ENCODE measurements around the gene CHN2.
A peak's percentile ranks its signal among the peaks of the same experiment; 100 is the strongest.

Gene CHN2

DNA sequence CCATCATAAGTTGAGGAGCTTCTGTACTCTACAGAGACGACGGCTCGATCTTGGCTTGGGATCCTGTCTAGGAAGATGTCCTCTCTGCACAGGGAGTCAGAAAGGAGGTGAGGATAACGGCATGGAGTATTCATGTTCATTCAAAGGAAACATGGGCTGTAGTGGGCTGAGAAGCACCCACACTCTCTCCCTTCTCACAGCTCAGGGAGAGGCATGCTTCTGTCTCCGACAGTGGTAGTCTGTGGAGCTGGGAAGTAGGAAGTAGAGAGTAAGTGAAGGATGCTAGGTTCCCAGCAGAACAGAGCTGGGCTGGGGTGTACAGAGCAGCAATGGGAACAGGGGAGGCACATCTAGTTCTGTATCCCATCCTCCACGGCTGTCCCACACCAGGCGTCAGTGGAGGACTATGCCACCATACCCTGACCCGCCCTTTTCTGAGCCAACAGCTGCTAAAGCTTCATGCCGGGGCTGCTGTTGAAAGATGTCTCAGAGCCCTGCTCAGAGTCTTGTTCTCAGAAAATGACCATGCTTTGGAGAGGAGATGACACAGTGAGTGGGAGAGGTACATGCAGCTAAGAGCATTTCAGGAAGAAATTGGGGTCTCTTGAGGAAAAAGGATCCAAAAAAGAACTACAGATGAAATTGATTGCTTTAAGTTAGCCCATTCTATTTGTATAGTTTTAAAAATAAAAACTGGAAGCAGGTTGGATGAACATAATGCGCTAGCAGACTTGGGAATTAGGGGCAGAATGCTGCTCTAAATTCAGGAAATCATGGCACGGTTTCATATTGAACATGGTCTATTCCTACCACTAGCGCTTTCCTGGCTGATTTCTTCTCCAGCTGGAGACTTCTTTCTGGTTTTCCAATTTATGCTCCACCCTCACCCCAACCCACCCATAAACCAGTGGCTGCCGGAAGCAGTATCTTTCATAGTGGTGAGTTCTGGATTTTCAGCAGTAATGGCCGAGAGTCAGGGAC is 138.6 kb downstream of the CHN2 start:
- Histone ChIP-seq H3K27ac (ENCODE audit: insufficient read depth in 1 of 2, low read depth in 1 of 2, low read length in 2 of 2, poor library complexity in 1 of 2, severe bottlenecking in 2 of 2) (no peak overlapping the region), H3K9me3 (ENCODE audit: control extremely low read depth in 1 of 5, control insufficient read depth in 4 of 5, insufficient read depth in 2 of 5, low read depth in 1 of 5, low read length in 4 of 5) (no peaks in the 10 kb centered on the region), H3K4me3 (ENCODE audit: control insufficient read depth in 1 of 7, extremely low read depth in 1 of 7, insufficient read depth in 4 of 7, low read depth in 2 of 7, low read length in 6 of 7) (no peak overlapping the region), H3K36me3 (ENCODE audit: control insufficient read depth in 4 of 4, insufficient read depth in 4 of 4, low read length in 3 of 4) (no peaks in the 10 kb centered on the region), H3K27me3 (replicated peaks in 2 of 5; ENCODE audit: control insufficient read depth in 4 of 5, insufficient read depth in 5 of 5, low read length in 4 of 5) (no peaks in the 10 kb centered on the region), H3K4me1 (ENCODE audit: control extremely low read depth in 1 of 4, control insufficient read depth in 4 of 4, insufficient read depth in 4 of 4, low read length in 3 of 4) (peaks cover 28 to 58% (median 37%) of the 10 kb centered on the region in 4 experiments)
- no peak for DNase-seq
- 99% methylated on average over 7 of the region's 14 CpGs for WGBS (ENCODE audit: insufficient coverage)
- ChIA-PET POLR2A (no interaction called here), CTCF (interaction anchor here (0.7 to 1.5 kb wide), 5 partner anchors 9 to 143 kb away, joined by 3 to 5 read pairs (median 3); no protein-coding TSS in a partner anchor)

DNA sequence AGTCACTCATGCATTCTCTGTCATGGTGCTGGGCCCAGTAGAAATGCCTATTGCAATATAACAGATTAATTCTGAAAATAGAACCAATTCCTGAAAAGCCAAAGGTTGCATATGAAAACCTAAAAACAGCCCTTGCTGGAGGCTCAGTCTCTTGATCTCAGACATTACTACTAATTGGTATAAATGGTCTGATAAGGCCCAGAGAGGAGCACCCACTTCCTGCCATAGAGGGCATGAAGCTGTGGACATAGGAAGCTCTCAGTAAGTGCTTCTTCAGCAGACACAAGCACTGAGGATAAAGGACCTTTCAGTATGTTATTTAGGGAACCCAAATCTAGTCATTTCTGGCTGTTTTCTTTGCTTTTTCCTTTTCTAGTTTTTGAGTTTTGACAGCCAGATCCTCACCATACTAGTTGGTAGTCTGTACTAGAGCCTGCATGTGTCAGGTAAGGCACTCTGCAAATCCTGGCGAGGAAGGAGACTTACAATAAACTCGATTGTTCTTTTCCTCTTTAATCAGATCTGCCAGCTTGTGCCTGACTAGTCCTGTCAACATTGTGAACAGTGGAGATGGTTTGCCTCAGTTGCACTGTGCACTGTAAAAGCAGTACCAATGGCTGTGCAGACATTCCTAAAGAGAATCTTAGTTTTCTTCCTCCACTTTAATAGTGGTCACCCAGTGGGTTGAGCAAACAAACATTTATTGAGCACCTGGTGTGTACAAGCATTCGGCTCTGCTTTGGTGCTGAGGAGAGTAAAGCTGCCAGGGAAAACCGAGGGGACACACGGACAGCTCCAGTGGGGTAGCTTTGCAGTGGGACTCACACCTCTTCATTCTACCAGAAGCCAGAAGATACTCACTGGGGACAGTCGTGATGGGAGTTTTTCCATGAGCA is 140.9 kb downstream of the CHN2 start:
- CTCF ChIA-PET: interaction anchor here (1.0 to 4.7 kb wide), 5 partner anchors 8 to 145 kb away, joined by 3 to 25 read pairs (median 3); no protein-coding TSS in a partner anchor
- WGBS (ENCODE audit: insufficient coverage): 91% methylated on average over 6 of the region's 6 CpGs
- Histone ChIP-seq H3K36me3 (ENCODE audit: control insufficient read depth in 4 of 4, insufficient read depth in 4 of 4, low read length in 3 of 4) (no peaks in the 10 kb centered on the region), H3K4me1 (ENCODE audit: control extremely low read depth in 1 of 4, control insufficient read depth in 4 of 4, insufficient read depth in 4 of 4, low read length in 3 of 4) (peaks cover 21 to 51% (median 40%) of the 10 kb centered on the region in 4 experiments), H3K27me3 (replicated peaks in 2 of 5; ENCODE audit: control insufficient read depth in 4 of 5, insufficient read depth in 5 of 5, low read length in 4 of 5) (no peaks in the 10 kb centered on the region), H3K4me3 (ENCODE audit: control insufficient read depth in 1 of 7, extremely low read depth in 1 of 7, insufficient read depth in 4 of 7, low read depth in 2 of 7, low read length in 6 of 7) (no peak overlapping the region), H3K27ac (ENCODE audit: insufficient read depth in 1 of 2, low read depth in 1 of 2, low read length in 2 of 2, poor library complexity in 1 of 2, severe bottlenecking in 2 of 2) (no peak overlapping the region), H3K9me3 (ENCODE audit: control extremely low read depth in 1 of 5, control insufficient read depth in 4 of 5, insufficient read depth in 2 of 5, low read depth in 1 of 5, low read length in 4 of 5) (no peaks in the 10 kb centered on the region)
- POLR2A ChIA-PET: no interaction called here
- peak in 1 of 3 donors; percentile 11 for DNase-seq

DNA sequence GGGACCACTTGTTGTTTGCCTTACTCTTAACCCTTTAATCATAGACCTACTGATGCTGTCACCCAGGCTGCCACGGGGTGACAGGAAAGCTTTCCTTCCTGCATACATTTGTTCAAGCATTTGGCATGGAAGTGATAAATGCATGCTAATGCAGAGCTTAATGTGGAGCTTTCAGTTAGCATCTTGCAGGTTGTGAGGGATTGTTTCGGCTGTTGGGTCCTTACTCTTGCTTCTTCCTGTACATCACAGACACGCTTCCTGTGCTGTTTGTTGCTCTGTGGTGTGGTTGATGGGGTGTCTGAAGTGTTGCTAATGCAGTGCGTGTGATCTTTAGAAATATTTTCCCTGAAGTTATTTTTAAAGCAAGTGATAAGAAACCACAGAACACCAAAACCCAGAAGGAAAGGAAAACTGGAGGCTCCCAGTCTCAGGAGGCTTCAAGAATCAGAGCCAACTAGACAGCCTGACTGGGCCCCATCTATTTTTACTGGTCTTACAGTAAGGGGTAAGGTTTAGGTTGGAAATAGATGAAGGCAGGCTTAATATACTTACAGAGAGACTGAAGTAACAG is 143.1 kb downstream of the CHN2 start:
- peak; percentile 72 to 95 (median 94) for DNase-seq
- Histone ChIP-seq H3K4me1 (ENCODE audit: control extremely low read depth in 1 of 4, control insufficient read depth in 4 of 4, insufficient read depth in 4 of 4, low read length in 3 of 4) (peaks cover 32 to 66% (median 51%) of the 10 kb centered on the region in 4 experiments), H3K27ac (ENCODE audit: insufficient read depth in 1 of 2, low read depth in 1 of 2, low read length in 2 of 2, poor library complexity in 1 of 2, severe bottlenecking in 2 of 2) (peak overlapping the region; percentile 71 to 83), H3K9me3 (ENCODE audit: control extremely low read depth in 1 of 5, control insufficient read depth in 4 of 5, insufficient read depth in 2 of 5, low read depth in 1 of 5, low read length in 4 of 5) (no peaks in the 10 kb centered on the region), H3K36me3 (ENCODE audit: control insufficient read depth in 4 of 4, insufficient read depth in 4 of 4, low read length in 3 of 4) (no peaks in the 10 kb centered on the region), H3K27me3 (replicated peaks in 2 of 5; ENCODE audit: control insufficient read depth in 4 of 5, insufficient read depth in 5 of 5, low read length in 4 of 5) (no peaks in the 10 kb centered on the region), H3K4me3 (ENCODE audit: control insufficient read depth in 1 of 7, extremely low read depth in 1 of 7, insufficient read depth in 4 of 7, low read depth in 2 of 7, low read length in 6 of 7) (peak overlapping the region in 6 of 7 experiments; percentile 1 to 60 (median 36))
- WGBS (ENCODE audit: insufficient coverage): 0% methylated on average over 2 of the region's 4 CpGs
- POLR2A ChIA-PET: interaction anchor here (0.8 kb wide), 1 partner anchor 171 kb away, joined by 3 read pairs; no protein-coding TSS in a partner anchor
- CTCF ChIA-PET: interaction anchor here (0.9 to 4.7 kb wide), 5 partner anchors 10 to 415 kb away, joined by 3 to 25 read pairs (median 5); no protein-coding TSS in a partner anchor

DNA sequence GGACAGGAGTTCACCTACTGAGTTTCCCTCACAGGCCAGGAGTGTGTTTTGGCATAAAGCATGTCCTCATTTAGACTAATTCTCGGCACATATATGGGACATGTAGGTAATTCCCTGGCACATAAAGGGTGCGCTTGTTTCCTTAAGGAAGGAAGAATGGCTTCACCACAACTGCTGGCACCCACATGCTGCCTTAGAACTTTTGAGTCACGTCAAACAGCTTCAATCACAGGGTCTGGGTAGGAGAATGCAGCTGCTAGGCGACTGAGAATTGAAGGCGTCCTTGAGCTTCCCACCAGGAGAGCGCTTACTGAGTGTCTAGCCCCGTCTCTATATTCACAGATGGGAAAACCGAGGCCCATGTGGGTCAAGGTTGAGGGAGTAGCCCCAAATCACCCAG is 146.1 kb downstream of the CHN2 start:
- peaks cover 36 to 85% (median 69%) of the 10 kb centered on the region in 4 experiments for H3K4me1 ChIP-seq (ENCODE audit: control extremely low read depth in 1 of 4, control insufficient read depth in 4 of 4, insufficient read depth in 4 of 4, low read length in 3 of 4)
- H3K4me3 ChIP-seq (ENCODE audit: control insufficient read depth in 1 of 7, extremely low read depth in 1 of 7, insufficient read depth in 4 of 7, low read depth in 2 of 7, low read length in 6 of 7): no peak overlapping the region
- POLR2A ChIA-PET: no interaction called here
- peak in 1 of 3 donors; percentile 21 for DNase-seq
- H3K9me3 ChIP-seq (ENCODE audit: control extremely low read depth in 1 of 5, control insufficient read depth in 4 of 5, insufficient read depth in 2 of 5, low read depth in 1 of 5, low read length in 4 of 5): no peaks in the 10 kb centered on the region
- CTCF ChIA-PET: interaction anchor here (0.9 to 6.7 kb wide), 3 partner anchors 38 to 221 kb away, joined by 3 to 85 read pairs (median 3); no protein-coding TSS in a partner anchor
- no peaks in the 10 kb centered on the region for H3K36me3 ChIP-seq (ENCODE audit: control insufficient read depth in 4 of 4, insufficient read depth in 4 of 4, low read length in 3 of 4)
- no peaks in the 10 kb centered on the region for H3K27me3 ChIP-seq (replicated peaks in 2 of 5; ENCODE audit: control insufficient read depth in 4 of 5, insufficient read depth in 5 of 5, low read length in 4 of 5)
- WGBS (ENCODE audit: insufficient coverage): 83% methylated on average over 7 of the region's 8 CpGs
- no peak overlapping the region for H3K27ac ChIP-seq (ENCODE audit: insufficient read depth in 1 of 2, low read depth in 1 of 2, low read length in 2 of 2, poor library complexity in 1 of 2, severe bottlenecking in 2 of 2)

DNA sequence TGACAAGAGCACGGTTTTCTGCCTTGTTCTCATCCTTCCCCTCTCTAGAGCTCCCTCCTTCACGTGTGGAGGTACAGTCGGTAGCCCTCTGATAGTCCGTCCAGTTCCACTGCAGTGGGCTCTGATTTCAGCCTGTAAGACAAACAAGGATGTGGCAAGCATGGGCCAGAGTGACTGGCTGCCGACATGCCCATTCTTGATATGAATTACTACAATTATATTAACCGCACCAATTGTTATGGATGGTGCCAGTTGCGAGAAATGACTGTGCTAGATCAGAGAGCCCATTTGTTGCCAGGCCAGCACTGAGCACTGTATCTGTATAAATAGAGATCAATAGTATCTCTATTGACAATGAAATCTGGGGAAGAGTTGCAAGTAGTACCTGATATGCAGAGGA is 146.6 kb downstream of the CHN2 start:
- Histone ChIP-seq H3K27me3 (replicated peaks in 2 of 5; ENCODE audit: control insufficient read depth in 4 of 5, insufficient read depth in 5 of 5, low read length in 4 of 5) (no peaks in the 10 kb centered on the region), H3K4me1 (ENCODE audit: control extremely low read depth in 1 of 4, control insufficient read depth in 4 of 4, insufficient read depth in 4 of 4, low read length in 3 of 4) (peaks cover 31 to 81% (median 67%) of the 10 kb centered on the region in 4 experiments), H3K36me3 (ENCODE audit: control insufficient read depth in 4 of 4, insufficient read depth in 4 of 4, low read length in 3 of 4) (no peaks in the 10 kb centered on the region), H3K9me3 (ENCODE audit: control extremely low read depth in 1 of 5, control insufficient read depth in 4 of 5, insufficient read depth in 2 of 5, low read depth in 1 of 5, low read length in 4 of 5) (no peaks in the 10 kb centered on the region), H3K27ac (ENCODE audit: insufficient read depth in 1 of 2, low read depth in 1 of 2, low read length in 2 of 2, poor library complexity in 1 of 2, severe bottlenecking in 2 of 2) (peak overlapping the region in 1 of 2 experiments; percentile 71), H3K4me3 (ENCODE audit: control insufficient read depth in 1 of 7, extremely low read depth in 1 of 7, insufficient read depth in 4 of 7, low read depth in 2 of 7, low read length in 6 of 7) (no peak overlapping the region)
- POLR2A ChIA-PET: no interaction called here
- WGBS (ENCODE audit: insufficient coverage): 96% methylated on average over 4 of the region's 7 CpGs
- no peak for DNase-seq
- CTCF ChIA-PET: interaction anchor here (1.3 to 6.7 kb wide), 2 partner anchors 16 to 151 kb away, joined by 4 to 85 read pairs; no protein-coding TSS in a partner anchor

DNA sequence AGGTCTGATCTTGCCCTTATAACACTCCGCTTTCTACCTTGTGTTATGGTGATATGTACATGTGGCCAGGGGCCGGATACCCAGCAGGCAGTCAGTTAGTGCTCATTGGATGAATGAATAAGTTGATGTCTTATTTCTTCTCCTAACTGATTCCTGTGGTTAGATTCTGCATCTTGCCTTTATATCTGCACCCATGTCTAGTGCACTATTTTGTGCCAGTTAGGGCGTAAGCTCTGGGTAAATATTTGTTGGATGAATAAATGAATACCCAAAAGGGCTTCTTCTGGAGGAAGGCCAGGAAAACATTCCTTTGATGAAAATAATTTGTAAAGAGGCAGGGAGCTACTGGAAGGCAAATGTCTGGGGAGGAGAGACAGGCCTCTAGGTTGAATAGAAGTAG is 148.2 kb downstream of the CHN2 start:
- H3K27ac ChIP-seq (ENCODE audit: insufficient read depth in 1 of 2, low read depth in 1 of 2, low read length in 2 of 2, poor library complexity in 1 of 2, severe bottlenecking in 2 of 2): peak overlapping the region; percentile 61 to 71
- no peaks in the 10 kb centered on the region for H3K9me3 ChIP-seq (ENCODE audit: control extremely low read depth in 1 of 5, control insufficient read depth in 4 of 5, insufficient read depth in 2 of 5, low read depth in 1 of 5, low read length in 4 of 5)
- peak in 1 of 3 donors; percentile 43 for DNase-seq
- 89% methylated on average over 1 of the region's 3 CpGs for WGBS (ENCODE audit: insufficient coverage)
- H3K4me3 ChIP-seq (ENCODE audit: control insufficient read depth in 1 of 7, extremely low read depth in 1 of 7, insufficient read depth in 4 of 7, low read depth in 2 of 7, low read length in 6 of 7): no peak overlapping the region
- peaks cover 22 to 65% (median 52%) of the 10 kb centered on the region in 4 experiments for H3K4me1 ChIP-seq (ENCODE audit: control extremely low read depth in 1 of 4, control insufficient read depth in 4 of 4, insufficient read depth in 4 of 4, low read length in 3 of 4)
- no peaks in the 10 kb centered on the region for H3K27me3 ChIP-seq (replicated peaks in 2 of 5; ENCODE audit: control insufficient read depth in 4 of 5, insufficient read depth in 5 of 5, low read length in 4 of 5)
- no peaks in the 10 kb centered on the region for H3K36me3 ChIP-seq (ENCODE audit: control insufficient read depth in 4 of 4, insufficient read depth in 4 of 4, low read length in 3 of 4)
- CTCF ChIA-PET: interaction anchor here (0.7 to 6.7 kb wide), 20 partner anchors 15 to 420 kb away, joined by 3 to 85 read pairs (median 4); no protein-coding TSS in a partner anchor
- POLR2A ChIA-PET: interaction anchor here (0.5 to 1.3 kb wide), 3 partner anchors 140 to 483 kb away, joined by 3 to 4 read pairs (median 4); no protein-coding TSS in a partner anchor

All from common myeloid progenitor, CD34-positive (primary cell).